K562 (cell line): ENCODE results near the gene PPP1R14B. TPM values are rescaled to one million over a fixed set of nuclear protein-coding genes. Genes with fewer than 3 reads are reported as not detected.

Experiments
- FOXK2 ChIP-seq, 2 experiments: fragments of 450-650 bp; IDR thresholded peaks in 1 of 2; conservative IDR thresholded peaks in 1 of 2; 2 replicates each; pipeline ENCODE4 v1.6.1; 2016; ENCODE audit warnings: low read depth in 2 of 2, mild to moderate bottlenecking in 1 of 2
- NR2C1 ChIP-seq, 2 experiments: fragments of 450-650 bp; IDR thresholded peaks; 2 replicates each; pipeline ENCODE4 v1.6.1; 2017; ENCODE audit warnings: mild to moderate bottlenecking in 2 of 2, antibody characterized with exemption in 1 of 2, inconsistent platforms in 1 of 2, missing compliant biosample characterization in 1 of 2, missing genetic modification characterization in 1 of 2
- OTX1 ChIP-seq: fragments of 450-650 bp; formaldehyde crosslinking; IDR thresholded peaks from 2 replicates; pipeline ENCODE4 v1.4.0; 2022; ENCODE audit warnings: mild to moderate bottlenecking
- PBX2 ChIP-seq, 2 experiments: IDR thresholded peaks in 1 of 2; conservative IDR thresholded peaks in 1 of 2; 2 replicates each; pipeline ENCODE4 v1.6.1; 2016; ENCODE audit warnings: low read depth in 2 of 2, mild to moderate bottlenecking in 1 of 2, missing compliant biosample characterization in 1 of 2, missing genetic modification characterization in 1 of 2, moderate library complexity in 1 of 2
- SIX5 ChIP-seq, 2 experiments: IDR thresholded peaks; 2 replicates each; pipeline ENCODE4 v1.6.1; 2011; ENCODE audit warnings: low read length in 2 of 2, borderline replicate concordance in 1 of 2, low read depth in 1 of 2, mild to moderate bottlenecking in 1 of 2, moderate library complexity in 1 of 2; ENCODE audit not compliant: insufficient read depth in 1 of 2
- SNIP1 ChIP-seq: fragments of 450-650 bp; IDR thresholded peaks from 2 replicates; pipeline ENCODE4 v1.7.1; 2017; ENCODE audit warnings: low read depth, mild to moderate bottlenecking
- STAG1 ChIP-seq: sonication (generic); formaldehyde crosslinking; IDR thresholded peaks from 2 replicates; pipeline ENCODE4 v1.5.0; 2020; ENCODE audit warnings: missing genetic modification reagents, borderline replicate concordance
- polyA plus RNA-seq, 8 experiments: library from polyadenylated mRNA; depleted of rRNA in 4 of 8; stranded (reverse) in 5 of 8; unstranded in 3 of 8; fragments of >200 nt; fragmentation: Nextera tagmentation in 2 of 8; fragmentation: Illumina TruSeq in 1 of 8; extraction: Ambion mirVana in 2 of 8; extraction: Trizol in 1 of 8; gene quantifications; 2 replicates each; pipeline versions ENCODE4 v1.2.1 to v1.2.3, GENCODE V29; 2011 to 2014; ENCODE audit warnings: inconsistent platforms in 1 of 8, missing spikeins in 1 of 8
- total RNA-seq, 7 experiments: library from RNA; depleted of rRNA in 6 of 7; stranded (reverse); fragments of >200 nt in 6 of 7; fragmentation: Illumina TruSeq in 2 of 7; extraction: Trizol in 2 of 7; gene quantifications; 2 replicates each; pipeline versions ENCODE4 v1.2.1 to v1.2.3, GENCODE V29; 2011 to 2021; ENCODE audit warnings: low replicate concordance in 1 of 7
- TF ChIP-seq, protein P1 (sequence below): fragments of 450-650 bp; IDR thresholded peaks from 2 replicates; pipeline ENCODE4 v1.6.1; 2014; ENCODE audit warnings: low read depth, mild to moderate bottlenecking, moderate library complexity, borderline replicate concordance
- TF ChIP-seq, protein P2 (sequence below): IDR thresholded peaks from 2 replicates; pipeline ENCODE4 v1.6.1; 2011; ENCODE audit not compliant: insufficient read length; ENCODE audit errors: extremely low read depth
- TF ChIP-seq, protein P3 (sequence below): sonication (generic); formaldehyde crosslinking; IDR thresholded peaks from 2 replicates; pipeline ENCODE4 v1.8.0; 2022; ENCODE audit warnings: mild to moderate bottlenecking, missing genetic modification reagents, borderline replicate concordance
- TF ChIP-seq, protein P4 (sequence below): fragments of 450-650 bp; IDR thresholded peaks from 2 replicates; pipeline ENCODE4 v1.6.1; 2016; ENCODE audit warnings: low read depth, mild to moderate bottlenecking, moderate library complexity

The PPP1R14B gene
- total and polyA plus RNA-seq, 9 of the 15 experiments (the other 6 are each of a cell fraction or from before 2014, with no cell fraction given) = 7.7 to 566 (median 212) TPM

DNA sequence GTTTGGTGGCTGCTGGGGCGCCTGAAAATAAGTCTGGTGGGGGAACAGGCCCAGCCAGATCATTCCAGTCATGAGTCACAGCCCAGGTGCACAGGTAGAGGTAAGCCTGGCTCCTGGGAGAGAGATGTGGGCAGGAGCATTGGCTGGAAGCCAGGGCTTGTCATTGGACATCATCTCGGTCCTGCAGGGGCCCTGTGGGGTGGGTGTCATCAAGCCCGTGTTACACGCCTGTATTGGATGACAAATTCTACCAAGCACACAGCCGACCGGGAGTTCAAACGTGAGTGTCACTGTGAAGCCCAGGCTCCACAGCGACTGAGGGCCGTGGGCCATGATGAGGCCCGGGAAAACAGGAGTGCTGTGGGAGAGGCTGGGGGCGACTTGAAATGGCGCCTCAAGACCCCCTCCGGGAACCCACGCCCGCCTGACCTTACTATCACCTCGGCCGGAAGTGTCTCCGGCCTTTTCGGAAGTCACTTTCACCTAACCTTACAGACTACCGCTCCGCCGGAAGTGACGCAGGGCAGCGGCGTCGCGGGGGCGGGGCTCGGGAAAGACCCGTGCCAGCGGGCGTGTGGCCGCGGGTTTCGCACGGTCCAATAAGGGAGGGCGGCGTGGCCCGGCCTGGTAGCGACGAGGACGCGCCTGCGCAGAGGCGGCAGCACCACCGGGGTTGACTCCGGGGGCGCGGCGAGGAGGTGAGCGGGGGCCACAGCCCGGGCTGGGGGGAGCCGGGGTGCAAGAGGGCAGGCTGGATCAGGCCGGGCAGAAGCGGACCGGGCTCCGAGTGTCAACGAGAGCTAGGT, 6.1 kb downstream of the PPP1R14B start, which contains the start of gene FKBP2 (continued):
- no peak for TF ChIP-seq SIX5 (IDR thresholded peaks at IDR 0.05; ENCODE audit: borderline replicate concordance in 1 of 2, insufficient read depth in 1 of 2, low read depth in 1 of 2, low read length in 2 of 2)
- 0 out of 4 replicates have a peak, but pooled peaks of 1 of the 2 experiments have one; percentile 43 for TF ChIP-seq FOXK2 (conservative IDR thresholded peaks at IDR 0.05 in 1 of 2, IDR thresholded peaks at IDR 0.05 in 1 of 2; ENCODE audit: low read depth in 2 of 2)
- TF ChIP-seq SNIP1 = no peak
- TF ChIP-seq, protein P1, sequence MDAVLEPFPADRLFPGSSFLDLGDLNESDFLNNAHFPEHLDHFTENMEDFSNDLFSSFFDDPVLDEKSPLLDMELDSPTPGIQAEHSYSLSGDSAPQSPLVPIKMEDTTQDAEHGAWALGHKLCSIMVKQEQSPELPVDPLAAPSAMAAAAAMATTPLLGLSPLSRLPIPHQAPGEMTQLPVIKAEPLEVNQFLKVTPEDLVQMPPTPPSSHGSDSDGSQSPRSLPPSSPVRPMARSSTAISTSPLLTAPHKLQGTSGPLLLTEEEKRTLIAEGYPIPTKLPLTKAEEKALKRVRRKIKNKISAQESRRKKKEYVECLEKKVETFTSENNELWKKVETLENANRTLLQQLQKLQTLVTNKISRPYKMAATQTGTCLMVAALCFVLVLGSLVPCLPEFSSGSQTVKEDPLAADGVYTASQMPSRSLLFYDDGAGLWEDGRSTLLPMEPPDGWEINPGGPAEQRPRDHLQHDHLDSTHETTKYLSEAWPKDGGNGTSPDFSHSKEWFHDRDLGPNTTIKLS = peak; percentile 67; the same call in 1 of the 2 replicates
- TF ChIP-seq STAG1 = no peak
- TF ChIP-seq, protein P2, sequence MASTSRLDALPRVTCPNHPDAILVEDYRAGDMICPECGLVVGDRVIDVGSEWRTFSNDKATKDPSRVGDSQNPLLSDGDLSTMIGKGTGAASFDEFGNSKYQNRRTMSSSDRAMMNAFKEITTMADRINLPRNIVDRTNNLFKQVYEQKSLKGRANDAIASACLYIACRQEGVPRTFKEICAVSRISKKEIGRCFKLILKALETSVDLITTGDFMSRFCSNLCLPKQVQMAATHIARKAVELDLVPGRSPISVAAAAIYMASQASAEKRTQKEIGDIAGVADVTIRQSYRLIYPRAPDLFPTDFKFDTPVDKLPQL = no peak
- peak; percentile 56 for TF ChIP-seq NR2C1 (IDR thresholded peaks at IDR 0.05)
- TF ChIP-seq NR2C1 (tag; IDR thresholded peaks at IDR 0.05) = peak; percentile 72
- TF ChIP-seq, protein P3, sequence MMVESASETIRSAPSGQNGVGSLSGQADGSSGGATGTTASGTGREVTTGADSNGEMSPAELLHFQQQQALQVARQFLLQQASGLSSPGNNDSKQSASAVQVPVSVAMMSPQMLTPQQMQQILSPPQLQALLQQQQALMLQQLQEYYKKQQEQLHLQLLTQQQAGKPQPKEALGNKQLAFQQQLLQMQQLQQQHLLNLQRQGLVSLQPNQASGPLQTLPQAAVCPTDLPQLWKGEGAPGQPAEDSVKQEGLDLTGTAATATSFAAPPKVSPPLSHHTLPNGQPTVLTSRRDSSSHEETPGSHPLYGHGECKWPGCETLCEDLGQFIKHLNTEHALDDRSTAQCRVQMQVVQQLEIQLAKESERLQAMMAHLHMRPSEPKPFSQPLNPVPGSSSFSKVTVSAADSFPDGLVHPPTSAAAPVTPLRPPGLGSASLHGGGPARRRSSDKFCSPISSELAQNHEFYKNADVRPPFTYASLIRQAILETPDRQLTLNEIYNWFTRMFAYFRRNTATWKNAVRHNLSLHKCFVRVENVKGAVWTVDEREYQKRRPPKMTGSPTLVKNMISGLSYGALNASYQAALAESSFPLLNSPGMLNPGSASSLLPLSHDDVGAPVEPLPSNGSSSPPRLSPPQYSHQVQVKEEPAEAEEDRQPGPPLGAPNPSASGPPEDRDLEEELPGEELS (CRISPR knock-in tag) = peak; percentile 40; the same call in 1 of the 2 replicates
- TF ChIP-seq, protein P4, sequence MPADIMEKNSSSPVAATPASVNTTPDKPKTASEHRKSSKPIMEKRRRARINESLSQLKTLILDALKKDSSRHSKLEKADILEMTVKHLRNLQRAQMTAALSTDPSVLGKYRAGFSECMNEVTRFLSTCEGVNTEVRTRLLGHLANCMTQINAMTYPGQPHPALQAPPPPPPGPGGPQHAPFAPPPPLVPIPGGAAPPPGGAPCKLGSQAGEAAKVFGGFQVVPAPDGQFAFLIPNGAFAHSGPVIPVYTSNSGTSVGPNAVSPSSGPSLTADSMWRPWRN = peak; percentile 75; the same call in 1 of the 2 replicates
- TF ChIP-seq PBX2 (CRISPR knock-in tag; IDR thresholded peaks at IDR 0.05; ENCODE audit: low read depth) = no peak
- no peak; the same call in 1 of the 2 replicates for TF ChIP-seq PBX2 (tag; conservative IDR thresholded peaks at IDR 0.05; ENCODE audit: low read depth)
- TF ChIP-seq OTX1 (CRISPR knock-in tag) = no peak; the same call in 1 of the 2 replicates
